Ectodermal cell (in vitro differentiated cells): ENCODE results near the gene MOCOS.

Experiments
- H3K27ac ChIP-seq: 2 replicates; pipeline ENCODE4 v1.7.0; 2013; ENCODE audit warnings: mild to moderate bottlenecking, low read depth, low read length; ENCODE audit not compliant: insufficient read depth, poor library complexity, severe bottlenecking
- H3K27me3 ChIP-seq: 2 replicates; pipeline ENCODE4 v1.7.0; 2013; ENCODE audit warnings: mild to moderate bottlenecking, low read length; ENCODE audit not compliant: insufficient read depth, control insufficient read depth, poor library complexity, severe bottlenecking
- H3K36me3 ChIP-seq: one replicate; pipeline ENCODE4 v1.7.0; 2013; ENCODE audit warnings: low read length; ENCODE audit not compliant: control insufficient read depth, insufficient read depth
- H3K4me1 ChIP-seq: one replicate; pipeline ENCODE4 v1.7.0; 2013; ENCODE audit warnings: low read length; ENCODE audit not compliant: control insufficient read depth, insufficient read depth
- H3K4me3 ChIP-seq: 2 replicates; pipeline ENCODE4 v1.7.0; 2013; ENCODE audit warnings: low read depth, low read length, control low read depth; ENCODE audit not compliant: insufficient read depth
- H3K9me3 ChIP-seq: 2 replicates; pipeline ENCODE4 v1.7.0; 2013; ENCODE audit warnings: mild to moderate bottlenecking, low read length, moderate library complexity; ENCODE audit not compliant: control insufficient read depth
- WGBS, 2 experiments: methylation state at CpG; one replicate each; pipeline ENCODE4 v1.1.7; 2013; ENCODE audit warnings: missing lambda C conversion rate in 2 of 2; 5-methylcytosine and 5-hydroxymethylcytosine counted together

Gene MOCOS

GRCh38 chr18:36176711-36177110 lies 10.6 kb upstream of the MOCOS start:
- H3K4me3 ChIP-seq: no peak overlapping the region
- 94 to 96% methylated on average over 9 of the region's 9 CpGs for WGBS, 2 experiments
- no peaks in the 10 kb centered on the region for H3K27me3 ChIP-seq
- peaks cover 32% of the 10 kb centered on the region for H3K36me3 ChIP-seq
- no peak overlapping the region for H3K27ac ChIP-seq
- H3K4me1 ChIP-seq: no peaks in the 10 kb centered on the region
- H3K9me3 ChIP-seq: no peaks in the 10 kb centered on the region

- Histone ChIP-seq H3K4me3 (no peak overlapping the region), H3K9me3 (no peaks in the 10 kb centered on the region), H3K4me1 (no peaks in the 10 kb centered on the region), H3K36me3 (peaks cover 25% of the 10 kb centered on the region), H3K27ac (no peak overlapping the region), H3K27me3 (no peaks in the 10 kb centered on the region)
- 92 to 94% methylated on average over 3 of the region's 3 CpGs for WGBS, 2 experiments
Observed at GRCh38 chr18:36177913-36178312, 9.4 kb upstream of the MOCOS start.

DNA sequence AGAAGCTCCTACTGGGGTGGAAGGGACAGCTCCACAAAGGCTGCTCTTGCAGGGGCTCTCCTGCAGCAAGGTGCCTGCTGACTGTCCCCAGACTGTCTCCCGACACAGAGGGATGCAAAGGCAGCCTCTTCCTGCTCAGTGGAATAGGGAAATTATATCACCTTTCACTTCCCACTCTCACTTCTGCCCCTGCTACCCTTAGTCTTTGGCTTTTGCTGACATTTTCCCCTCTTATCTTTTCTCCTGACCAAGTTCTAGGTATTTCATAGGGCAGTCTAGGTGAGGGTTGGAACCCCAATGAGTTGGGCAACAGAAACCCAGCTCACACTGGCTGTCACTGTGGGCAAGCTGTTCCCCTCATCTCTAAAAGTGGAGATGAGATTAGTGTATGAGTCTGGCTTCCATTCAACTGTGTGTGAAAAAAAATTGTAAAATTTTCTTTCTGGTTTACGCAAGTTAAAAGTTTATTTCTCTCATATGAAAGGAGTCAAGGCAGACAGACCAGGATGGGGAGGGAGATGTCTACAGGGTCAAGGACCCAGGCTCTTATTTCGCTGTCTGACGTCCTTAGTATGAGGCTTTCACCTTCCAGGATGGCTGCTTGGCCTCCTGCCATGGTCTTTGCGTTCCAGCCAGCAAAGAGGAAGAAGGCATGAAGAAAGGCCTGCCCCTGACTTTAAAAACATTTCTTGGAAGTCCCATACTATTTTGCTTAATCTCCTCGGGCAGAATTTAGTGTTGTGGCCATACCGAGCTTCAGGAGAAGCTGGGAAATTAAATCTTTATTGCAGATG lies 7.5 kb upstream of the MOCOS start:
- 91 to 93% methylated on average over 7 of the region's 7 CpGs for WGBS, 2 experiments
- Histone ChIP-seq H3K27me3 (peaks cover 2% of the 10 kb centered on the region), H3K9me3 (no peaks in the 10 kb centered on the region), H3K4me3 (no peak overlapping the region), H3K4me1 (no peaks in the 10 kb centered on the region), H3K36me3 (peaks cover 19% of the 10 kb centered on the region), H3K27ac (no peak overlapping the region)

DNA sequence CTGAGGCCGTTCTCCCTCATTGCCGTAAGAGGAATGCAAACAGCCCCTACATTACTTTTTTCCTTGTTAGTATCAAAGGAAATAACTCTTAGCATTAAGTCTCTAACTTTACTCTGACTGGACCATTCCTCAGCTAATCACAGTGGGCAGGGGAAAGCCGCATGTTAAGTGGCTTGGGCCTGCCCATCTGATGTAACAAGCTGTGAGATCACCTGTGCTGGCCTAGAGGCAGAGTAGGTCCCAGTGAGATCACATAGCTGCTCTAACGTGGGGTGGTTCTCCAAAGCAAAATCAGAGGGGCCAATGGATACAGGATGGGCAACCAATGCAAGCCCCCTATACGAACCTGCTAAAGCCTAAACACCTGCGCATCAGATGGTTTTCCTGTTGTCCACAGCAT lies 5.9 kb upstream of the MOCOS start:
- WGBS, 2 experiments: 87 to 88% methylated on average over 6 of the region's 6 CpGs
- no peaks in the 10 kb centered on the region for H3K4me1 ChIP-seq

GRCh38 chr18:36181898-36182506 lies 5.3 kb upstream of the MOCOS start:
- H3K4me3 ChIP-seq: no peak overlapping the region
- peaks cover 25% of the 10 kb centered on the region for H3K27me3 ChIP-seq
- no peak overlapping the region for H3K27ac ChIP-seq
- 89 to 94% methylated on average over 3 of the region's 3 CpGs for WGBS, 2 experiments
- no peaks in the 10 kb centered on the region for H3K9me3 ChIP-seq
- no peaks in the 10 kb centered on the region for H3K4me1 ChIP-seq
- peaks cover 2% of the 10 kb centered on the region for H3K36me3 ChIP-seq

More for the DNA sequence above, 5.9 kb upstream of the MOCOS start:
- Histone ChIP-seq H3K27ac (no peak overlapping the region), H3K27me3 (peaks cover 19% of the 10 kb centered on the region), H3K9me3 (no peaks in the 10 kb centered on the region), H3K36me3 (peaks cover 7% of the 10 kb centered on the region), H3K4me3 (no peak overlapping the region)

DNA sequence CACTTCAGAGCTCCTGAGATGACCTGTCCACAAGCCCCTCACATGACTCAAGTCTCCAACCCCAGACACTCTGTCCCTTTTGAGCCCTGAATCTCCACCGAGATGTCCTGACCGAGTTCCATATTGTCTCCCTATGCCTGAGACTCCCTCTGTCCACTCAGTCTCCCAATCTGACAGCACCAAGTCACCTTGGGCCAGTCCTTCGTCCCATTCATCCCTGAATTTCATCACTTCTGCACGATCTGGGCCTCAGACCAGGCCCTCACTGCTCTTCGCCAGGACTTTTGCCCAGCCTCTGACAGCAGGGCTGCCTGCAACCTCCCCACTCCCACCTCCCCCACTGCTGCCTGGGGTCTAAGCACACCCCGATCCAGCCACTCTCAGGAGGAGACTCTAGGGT lies 4.3 kb upstream of the MOCOS start:
- H3K27me3 ChIP-seq: peaks cover 35% of the 10 kb centered on the region
- WGBS, 2 experiments: 90% methylated on average over 6 of the region's 6 CpGs
- no peak overlapping the region for H3K27ac ChIP-seq

DNA sequence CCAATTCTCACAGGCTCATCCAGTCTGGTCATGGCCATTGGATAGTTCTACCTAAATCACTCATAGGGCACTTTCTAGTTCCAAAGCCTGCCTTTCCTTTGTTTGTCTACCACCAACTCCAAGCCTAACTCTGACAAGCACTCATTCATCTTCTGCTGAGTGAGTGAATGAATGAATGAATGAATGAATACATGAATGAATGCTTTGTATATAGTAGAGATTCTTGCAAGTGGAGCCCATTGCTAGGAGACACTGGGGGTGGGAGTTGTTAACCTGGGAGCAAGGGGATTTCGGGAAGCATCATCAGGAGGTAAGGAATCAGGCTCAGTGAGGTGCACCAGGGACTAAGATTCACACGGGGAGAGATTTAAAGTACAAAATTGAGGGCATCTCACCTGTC lies 3.3 kb upstream of the MOCOS start:
- Histone ChIP-seq H3K4me3 (no peak overlapping the region), H3K4me1 (no peaks in the 10 kb centered on the region), H3K36me3 (no peaks in the 10 kb centered on the region), H3K27me3 (peaks cover 45% of the 10 kb centered on the region), H3K27ac (no peak overlapping the region), H3K9me3 (no peaks in the 10 kb centered on the region)
- WGBS, 2 experiments: 93 to 95% methylated on average over 2 of the region's 2 CpGs

More for the DNA sequence above, 4.3 kb upstream of the MOCOS start:
- Histone ChIP-seq H3K9me3 (no peaks in the 10 kb centered on the region), H3K36me3 (no peaks in the 10 kb centered on the region), H3K4me3 (no peak overlapping the region), H3K4me1 (no peaks in the 10 kb centered on the region)

- 68 to 73% methylated on average over 3 of the region's 3 CpGs for WGBS, 2 experiments
- no peak overlapping the region for H3K4me3 ChIP-seq
- H3K36me3 ChIP-seq: no peaks in the 10 kb centered on the region
- H3K27ac ChIP-seq: no peak overlapping the region
- peaks cover 56% of the 10 kb centered on the region for H3K27me3 ChIP-seq
- no peaks in the 10 kb centered on the region for H3K9me3 ChIP-seq
- no peaks in the 10 kb centered on the region for H3K4me1 ChIP-seq
Observed at GRCh38 chr18:36185157-36185556, 2.1 kb upstream of the MOCOS start.

DNA sequence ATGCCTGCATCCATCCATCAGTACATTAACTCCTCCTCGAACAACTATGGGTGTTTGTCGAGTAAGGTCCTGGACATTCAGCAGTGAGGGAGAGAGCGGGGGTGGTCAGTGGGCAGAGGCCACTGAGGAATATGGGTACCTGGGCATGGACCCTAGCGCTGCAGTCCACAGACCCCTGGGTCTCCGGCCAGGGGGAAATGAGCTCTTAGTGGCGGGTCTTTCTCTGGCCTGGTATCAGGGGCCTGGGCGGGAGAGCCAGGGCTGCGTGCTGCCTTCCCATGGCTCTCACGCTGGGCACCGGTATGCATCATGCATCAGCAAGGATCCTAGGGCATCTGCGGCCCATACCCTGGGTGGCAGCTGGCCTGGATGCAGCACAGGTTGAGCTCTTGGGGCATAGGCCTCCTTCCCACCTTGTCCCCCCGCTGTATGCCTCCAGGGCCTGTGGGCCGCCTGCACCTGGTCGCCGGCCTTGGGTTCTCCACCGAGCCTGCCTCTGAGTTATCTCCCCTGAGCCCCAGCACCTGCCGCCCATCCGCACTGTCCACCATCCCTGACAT lies 1.3 kb upstream of the MOCOS start:
- WGBS, 2 experiments: 83 to 85% methylated on average over 18 of the region's 18 CpGs
- H3K27ac ChIP-seq: no peak overlapping the region
- H3K4me1 ChIP-seq: no peaks in the 10 kb centered on the region
- no peaks in the 10 kb centered on the region for H3K9me3 ChIP-seq
- no peak overlapping the region for H3K4me3 ChIP-seq
- H3K27me3 ChIP-seq: peaks cover 56% of the 10 kb centered on the region
- H3K36me3 ChIP-seq: no peaks in the 10 kb centered on the region

DNA sequence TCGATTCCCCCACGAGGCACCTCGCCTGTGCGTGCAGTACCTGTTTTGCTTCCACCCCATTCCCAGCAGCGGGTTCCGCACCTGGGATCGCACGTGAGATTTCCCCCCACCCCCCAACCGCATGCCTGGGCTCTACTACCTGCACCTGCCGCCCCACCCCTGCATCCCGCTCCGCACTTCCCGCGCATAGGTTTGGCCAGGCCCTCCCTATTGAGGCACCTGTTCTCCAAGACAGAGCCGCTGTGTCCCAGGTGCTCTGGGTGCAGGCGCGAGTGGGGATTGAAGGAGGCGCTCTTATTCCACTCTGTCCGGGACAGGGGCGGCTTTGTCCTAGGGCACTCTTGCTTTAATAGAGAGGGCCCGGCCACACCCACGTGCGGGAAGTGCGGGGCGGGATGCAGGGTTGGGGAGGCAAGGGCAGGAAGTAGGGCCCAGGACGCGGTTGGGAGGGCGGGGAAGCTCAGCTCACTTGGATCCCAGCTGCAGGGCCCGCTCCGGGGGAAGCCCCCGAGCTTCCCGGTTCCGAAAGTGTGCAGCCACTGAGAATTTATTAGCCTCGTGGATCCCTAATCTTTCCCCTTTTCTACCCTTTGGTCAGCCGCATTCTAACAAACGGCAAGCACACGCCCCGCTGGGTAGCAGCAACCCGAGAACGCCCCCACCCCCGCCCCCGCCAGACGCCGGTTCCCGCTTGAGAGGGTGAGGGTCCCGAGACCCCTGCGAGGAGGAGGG lies 670 bp upstream of the MOCOS start:
- Histone ChIP-seq H3K27me3 (peaks cover 56% of the 10 kb centered on the region), H3K4me1 (no peaks in the 10 kb centered on the region), H3K27ac (no peak overlapping the region), H3K4me3 (peak overlapping the region; percentile 48), H3K9me3 (no peaks in the 10 kb centered on the region), H3K36me3 (no peaks in the 10 kb centered on the region)
- 15 to 17% methylated on average over 47 of the region's 47 CpGs for WGBS, 2 experiments
